ENCODE data around the gene SLC35G6. TPM values are rescaled to one million over a fixed set of nuclear protein-coding genes. Genes with fewer than 3 reads are reported as not detected.

The SLC35G6 gene
- polyA plus RNA-seq, 1 donor (not counting 4 experiments of a cell fraction or from before 2014, with no cell fraction given), result not detected

DNA sequence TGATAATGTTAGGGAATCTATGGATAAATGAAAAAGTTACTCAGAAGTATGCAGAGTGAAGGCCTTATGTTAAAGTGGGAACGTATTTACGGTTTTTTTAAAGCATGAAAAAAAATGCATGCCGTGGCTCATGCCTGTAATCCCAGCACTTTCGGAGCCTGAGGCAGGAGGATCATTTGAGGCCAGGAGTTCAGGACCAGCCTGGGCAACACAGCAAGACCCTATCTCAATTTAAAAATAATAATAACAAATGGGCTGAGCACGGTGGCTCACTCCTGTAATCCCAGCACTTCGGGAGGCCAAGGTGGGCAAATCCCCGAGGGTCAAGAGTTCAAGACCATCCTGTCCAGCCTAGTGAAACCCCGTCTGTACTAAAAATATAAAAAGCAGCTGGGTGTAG lies 8.9 kb downstream of the SLC35G6 start:
- Histone ChIP-seq H3K27ac (ENCODE audit: control insufficient read depth, insufficient read depth, low read length) (no peak overlapping the region), H3K4me2 (ENCODE audit: control insufficient read depth, extremely low read depth, insufficient read depth, low read depth, low read length) (no peak overlapping the region), H3K4me3 (ENCODE audit: control insufficient read depth in 2 of 3, extremely low read depth in 1 of 3, insufficient read depth in 2 of 3, low read depth in 1 of 3, low read length in 3 of 3) (no peak overlapping the region), H3K9ac (ENCODE audit: control insufficient read depth, extremely low read depth, insufficient read depth, low read length) (no peak overlapping the region), H3K27me3 (ENCODE audit: control insufficient read depth, extremely low read depth, insufficient read depth, low read length) (no peaks in the 10 kb centered on the region), H4K20me1 (ENCODE audit: control insufficient read depth, extremely low read depth, insufficient read depth, low read length) (peaks cover 37% of the 10 kb centered on the region), H3K9me1 (ENCODE audit: control insufficient read depth, extremely low read depth, insufficient read depth, low read length) (peaks cover 4% of the 10 kb centered on the region), H2AFZ (ENCODE audit: control insufficient read depth, low read length) (no peak overlapping the region), H3K4me1 (ENCODE audit: control insufficient read depth, extremely low read depth, insufficient read depth, low read length) (peaks cover 21% of the 10 kb centered on the region), H3K79me2 (ENCODE audit: control insufficient read depth, insufficient read depth, low read length) (peaks cover 98% of the 10 kb centered on the region), H3K9me3 (ENCODE audit: control insufficient read depth, low read depth, low read length) (no peaks in the 10 kb centered on the region), H3K36me3 (ENCODE audit: control insufficient read depth in 2 of 2, extremely low read depth in 1 of 2, insufficient read depth in 2 of 2, low read length in 2 of 2) (peaks cover 9 to 11% of the 10 kb centered on the region in 2 experiments)
- TF ChIP-seq, protein P1, sequence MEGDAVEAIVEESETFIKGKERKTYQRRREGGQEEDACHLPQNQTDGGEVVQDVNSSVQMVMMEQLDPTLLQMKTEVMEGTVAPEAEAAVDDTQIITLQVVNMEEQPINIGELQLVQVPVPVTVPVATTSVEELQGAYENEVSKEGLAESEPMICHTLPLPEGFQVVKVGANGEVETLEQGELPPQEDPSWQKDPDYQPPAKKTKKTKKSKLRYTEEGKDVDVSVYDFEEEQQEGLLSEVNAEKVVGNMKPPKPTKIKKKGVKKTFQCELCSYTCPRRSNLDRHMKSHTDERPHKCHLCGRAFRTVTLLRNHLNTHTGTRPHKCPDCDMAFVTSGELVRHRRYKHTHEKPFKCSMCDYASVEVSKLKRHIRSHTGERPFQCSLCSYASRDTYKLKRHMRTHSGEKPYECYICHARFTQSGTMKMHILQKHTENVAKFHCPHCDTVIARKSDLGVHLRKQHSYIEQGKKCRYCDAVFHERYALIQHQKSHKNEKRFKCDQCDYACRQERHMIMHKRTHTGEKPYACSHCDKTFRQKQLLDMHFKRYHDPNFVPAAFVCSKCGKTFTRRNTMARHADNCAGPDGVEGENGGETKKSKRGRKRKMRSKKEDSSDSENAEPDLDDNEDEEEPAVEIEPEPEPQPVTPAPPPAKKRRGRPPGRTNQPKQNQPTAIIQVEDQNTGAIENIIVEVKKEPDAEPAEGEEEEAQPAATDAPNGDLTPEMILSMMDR (optimal IDR thresholded peaks at IDR 0.05 in 1 of 3, IDR thresholded peaks at IDR 0.05 in 1 of 3, conservative IDR thresholded peaks at IDR 0.05 in 1 of 3; ENCODE audit: extremely low read depth in 1 of 3, insufficient read depth in 2 of 3, low read length in 3 of 3), result no peak
- no peak for TF ChIP-seq EZH2 (IDR thresholded peaks at IDR 0.05; ENCODE audit: low read length)
- DNase-seq (ENCODE audit: low read depth, low spot score), result no peak
- dilution Hi-C loops (cut with MboI; ENCODE audit: extremely low pct_ligation_motif_present, low sequenced_read_pairs), result no loop called here
- no peak for FAIRE-seq

DNA sequence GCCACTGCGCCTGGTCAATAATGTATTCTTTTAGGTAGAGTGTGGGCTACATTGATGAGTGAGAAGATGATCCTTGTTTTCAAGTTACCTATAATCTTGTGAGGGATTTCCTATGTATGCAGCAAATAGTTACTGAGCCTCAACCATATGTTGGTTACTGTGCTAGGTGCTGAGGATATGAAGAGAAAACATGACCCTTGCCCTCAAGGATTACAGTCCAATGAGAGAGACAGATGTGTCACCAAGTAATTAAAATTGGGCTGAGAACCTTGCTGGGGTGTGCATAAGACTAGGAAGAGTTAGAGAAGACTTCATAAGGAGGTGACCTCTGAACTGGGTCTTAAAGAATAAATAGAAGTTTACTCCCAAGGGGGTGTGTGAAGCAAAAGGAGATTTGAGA lies 10.3 kb downstream of the SLC35G6 start:
- Histone ChIP-seq H3K27ac (ENCODE audit: control insufficient read depth, insufficient read depth, low read length) (no peak overlapping the region), H3K9me3 (ENCODE audit: control insufficient read depth, low read depth, low read length) (no peaks in the 10 kb centered on the region), H3K9ac (ENCODE audit: control insufficient read depth, extremely low read depth, insufficient read depth, low read length) (no peak overlapping the region), H3K36me3 (ENCODE audit: control insufficient read depth in 2 of 2, extremely low read depth in 1 of 2, insufficient read depth in 2 of 2, low read length in 2 of 2) (peaks cover 22 to 23% of the 10 kb centered on the region in 2 experiments), H3K4me2 (ENCODE audit: control insufficient read depth, extremely low read depth, insufficient read depth, low read depth, low read length) (no peak overlapping the region), H2AFZ (ENCODE audit: control insufficient read depth, low read length) (no peak overlapping the region), H3K4me1 (ENCODE audit: control insufficient read depth, extremely low read depth, insufficient read depth, low read length) (peaks cover 12% of the 10 kb centered on the region), H4K20me1 (ENCODE audit: control insufficient read depth, extremely low read depth, insufficient read depth, low read length) (peaks cover 38% of the 10 kb centered on the region), H3K9me1 (ENCODE audit: control insufficient read depth, extremely low read depth, insufficient read depth, low read length) (peaks cover 4% of the 10 kb centered on the region), H3K4me3 (ENCODE audit: control insufficient read depth in 2 of 3, extremely low read depth in 1 of 3, insufficient read depth in 2 of 3, low read depth in 1 of 3, low read length in 3 of 3) (no peak overlapping the region), H3K79me2 (ENCODE audit: control insufficient read depth, insufficient read depth, low read length) (peaks cover 99% of the 10 kb centered on the region), H3K27me3 (ENCODE audit: control insufficient read depth, extremely low read depth, insufficient read depth, low read length) (no peaks in the 10 kb centered on the region)
- no peak for DNase-seq (ENCODE audit: low read depth, low spot score)
- dilution Hi-C loops (cut with MboI; ENCODE audit: extremely low pct_ligation_motif_present, low sequenced_read_pairs), result no loop called here
- FAIRE-seq, result no peak
- no peak for TF ChIP-seq EZH2 (IDR thresholded peaks at IDR 0.05; ENCODE audit: low read length)
- TF ChIP-seq, protein P1 (optimal IDR thresholded peaks at IDR 0.05 in 1 of 3, IDR thresholded peaks at IDR 0.05 in 1 of 3, conservative IDR thresholded peaks at IDR 0.05 in 1 of 3; ENCODE audit: extremely low read depth in 1 of 3, insufficient read depth in 2 of 3, low read length in 3 of 3), result no peak
